GM18517 (cell line): ENCODE data around the gene RNF133.

Experiments
- ATAC-seq: cut with Tn5 transposase; IDR thresholded peaks from one replicate; pipeline ENCODE4 v1.9.1; 2021; ENCODE audit warnings: mild to moderate bottlenecking, moderate library complexity; ENCODE audit not compliant: unreplicated experiment

RNF133 gene

DNA sequence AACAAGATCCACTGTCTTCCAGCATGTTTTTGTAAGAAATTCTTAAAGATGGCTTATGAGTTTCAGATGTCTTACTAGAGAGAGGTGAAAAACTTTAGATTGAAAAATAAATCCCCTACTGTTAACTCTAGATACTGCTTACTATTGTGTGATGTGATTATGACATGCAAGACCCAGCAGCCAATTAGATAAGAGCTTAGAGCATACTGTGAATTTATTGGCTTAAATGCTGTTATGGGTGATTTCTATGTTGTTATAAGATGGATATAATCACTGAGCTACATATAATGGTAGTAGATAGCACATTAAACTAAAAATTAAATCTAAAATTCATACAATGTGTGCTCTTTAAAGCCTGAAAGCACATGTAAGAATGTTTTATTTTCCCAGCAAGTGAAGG lies at the start of gene RNF133:
Gene RNF133, minus strand, starts transcription at position 101 of the 400 bp plus-strand sequence. CDS start 199 bp downstream, outside the sequence.
- no peak for ATAC-seq

GRCh38 chr7:122748195-122748594 lies 49.3 kb upstream of the RNF133 start:
- no peak for ATAC-seq

- ATAC-seq, result no peak
Measured at GRCh38 chr7:122746948-122747347, 48.0 kb upstream of the RNF133 start.

- ATAC-seq, result no peak
Measured at GRCh38 chr7:122743211-122743610, 44.3 kb upstream of the RNF133 start.

- no peak for ATAC-seq
Measured at GRCh38 chr7:122738947-122739346, 40.0 kb upstream of the RNF133 start.

DNA sequence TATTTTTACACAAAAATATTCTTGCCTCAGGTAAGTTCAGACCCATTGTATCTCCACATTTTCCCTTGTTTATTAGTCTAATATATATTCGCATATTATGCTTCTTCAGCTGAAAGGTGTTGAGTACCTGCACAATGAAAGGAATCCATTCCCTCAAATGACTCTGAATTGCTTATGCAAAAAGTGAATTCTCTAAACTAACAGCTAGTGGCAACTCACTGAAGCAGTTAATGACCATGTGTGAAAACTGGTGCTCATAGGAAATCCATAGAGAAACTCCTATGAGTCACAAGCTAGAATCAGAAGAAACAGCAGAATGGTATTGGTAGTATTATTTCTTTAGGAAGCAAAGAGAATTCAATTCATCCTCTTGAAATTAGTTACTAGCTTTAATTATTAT lies 37.3 kb upstream of the RNF133 start:
- no peak for ATAC-seq

GRCh38 chr7:122727759-122728158 lies 28.8 kb upstream of the RNF133 start:
- no peak for ATAC-seq

DNA sequence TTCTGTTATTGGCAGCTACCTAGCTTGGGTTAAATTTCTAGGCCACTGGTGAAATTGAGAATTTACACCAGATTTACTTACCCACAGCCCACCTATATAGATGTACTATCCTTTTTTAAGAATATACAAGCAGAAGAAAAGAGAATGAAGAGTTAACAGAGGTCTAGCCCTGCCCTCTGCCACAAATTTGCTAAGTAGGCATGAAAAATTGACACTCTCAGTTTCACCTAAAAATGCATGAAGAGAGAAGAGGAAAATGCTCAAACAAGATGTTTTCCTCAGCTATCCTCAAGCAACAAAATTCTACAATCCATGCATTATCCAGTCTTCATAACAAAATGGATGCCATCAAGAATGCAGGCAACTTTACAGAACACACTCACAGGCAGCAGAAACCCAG lies 28.4 kb upstream of the RNF133 start:
- ATAC-seq, result no peak

- ATAC-seq, result no peak
Measured at GRCh38 chr7:122726881-122727280, 28.0 kb upstream of the RNF133 start.

GRCh38 chr7:122724366-122724765 lies 25.4 kb upstream of the RNF133 start:
- no peak for ATAC-seq

DNA sequence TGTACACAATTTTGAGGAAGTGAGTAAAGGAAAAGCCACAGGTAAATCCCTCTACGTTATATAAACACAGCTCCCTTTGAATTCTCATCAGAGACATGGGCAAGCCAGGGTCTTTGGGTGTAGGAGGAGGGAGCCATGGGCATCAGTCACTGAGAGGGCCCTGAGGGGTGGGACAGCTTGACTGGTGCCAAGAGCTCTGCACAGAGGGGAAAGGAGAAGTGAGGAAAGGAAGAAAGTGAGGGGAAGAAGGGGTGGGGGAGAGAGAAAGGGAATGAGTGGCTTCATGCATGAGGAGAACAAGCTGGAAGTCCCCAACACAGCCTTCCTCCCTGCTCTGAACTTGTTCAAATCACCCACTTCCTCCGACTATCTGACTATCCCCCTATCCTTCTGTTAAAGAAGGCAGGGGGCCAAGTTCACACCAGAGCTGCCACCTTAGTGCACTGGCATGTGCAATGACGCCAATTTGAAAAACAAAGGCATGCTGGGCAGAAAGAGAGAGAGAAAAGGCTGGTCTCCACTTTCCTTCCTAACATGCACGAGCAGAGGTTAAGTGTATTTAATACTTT lies 20.2 kb upstream of the RNF133 start:
- no peak for ATAC-seq

GRCh38 chr7:122717356-122718089 lies 18.6 kb upstream of the RNF133 start:
- no peak for ATAC-seq

GRCh38 chr7:122715183-122715582 lies 16.3 kb upstream of the RNF133 start:
- ATAC-seq, result no peak

GRCh38 chr7:122710916-122711315 lies 12.0 kb upstream of the RNF133 start:
- ATAC-seq, result no peak

DNA sequence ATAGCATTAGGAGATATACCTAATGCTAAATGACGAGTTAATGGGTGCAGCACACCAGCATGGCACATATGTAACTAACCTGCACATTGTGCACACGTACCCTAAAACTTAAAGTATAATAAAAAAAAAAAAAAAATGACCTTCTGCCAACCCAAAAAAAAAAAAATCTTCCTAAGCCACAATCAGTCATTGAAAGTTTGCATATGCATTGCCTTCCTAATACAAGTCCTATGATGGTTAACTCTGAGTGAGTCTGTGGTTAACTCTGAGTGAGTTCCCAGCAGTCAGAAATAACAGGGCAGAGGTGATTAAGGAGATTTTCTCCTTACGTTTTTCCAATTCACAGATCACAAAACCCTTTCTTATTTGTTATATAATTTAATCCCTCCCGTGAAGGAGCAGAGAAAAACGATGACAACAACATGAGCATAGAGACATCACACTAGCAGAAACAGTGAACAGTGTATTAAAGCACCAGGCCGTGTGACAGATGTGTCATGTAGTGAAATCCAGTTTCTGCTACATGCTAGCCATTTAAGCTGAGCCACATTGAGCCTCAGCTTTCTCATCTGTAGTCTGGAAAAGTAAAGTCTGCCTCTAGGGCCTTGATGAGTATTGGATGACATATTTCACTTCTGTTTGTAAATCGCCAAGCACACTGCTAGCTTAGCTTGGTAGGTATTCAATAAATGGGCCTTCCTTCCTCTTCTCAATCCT lies 11.2 kb upstream of the RNF133 start:
- no peak for ATAC-seq

DNA sequence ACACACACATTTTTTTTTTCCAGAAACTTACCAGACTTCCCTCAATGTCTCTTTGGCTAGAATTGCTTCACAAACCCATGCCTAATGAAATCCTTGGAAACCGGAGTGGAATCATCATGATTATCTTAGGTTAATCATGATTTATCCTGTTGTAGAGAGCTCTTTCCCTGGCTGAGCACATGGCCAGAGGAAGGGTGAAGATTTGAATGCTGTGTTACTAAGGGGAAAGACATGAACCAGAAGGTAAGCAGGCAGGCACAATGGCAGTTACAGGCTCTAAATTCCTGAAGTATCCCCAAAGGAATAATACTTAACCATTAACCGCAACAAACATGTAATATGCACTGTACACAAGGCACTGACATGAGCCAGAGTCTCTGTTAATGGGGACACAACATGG lies 7.9 kb upstream of the RNF133 start:
- ATAC-seq, result no peak

DNA sequence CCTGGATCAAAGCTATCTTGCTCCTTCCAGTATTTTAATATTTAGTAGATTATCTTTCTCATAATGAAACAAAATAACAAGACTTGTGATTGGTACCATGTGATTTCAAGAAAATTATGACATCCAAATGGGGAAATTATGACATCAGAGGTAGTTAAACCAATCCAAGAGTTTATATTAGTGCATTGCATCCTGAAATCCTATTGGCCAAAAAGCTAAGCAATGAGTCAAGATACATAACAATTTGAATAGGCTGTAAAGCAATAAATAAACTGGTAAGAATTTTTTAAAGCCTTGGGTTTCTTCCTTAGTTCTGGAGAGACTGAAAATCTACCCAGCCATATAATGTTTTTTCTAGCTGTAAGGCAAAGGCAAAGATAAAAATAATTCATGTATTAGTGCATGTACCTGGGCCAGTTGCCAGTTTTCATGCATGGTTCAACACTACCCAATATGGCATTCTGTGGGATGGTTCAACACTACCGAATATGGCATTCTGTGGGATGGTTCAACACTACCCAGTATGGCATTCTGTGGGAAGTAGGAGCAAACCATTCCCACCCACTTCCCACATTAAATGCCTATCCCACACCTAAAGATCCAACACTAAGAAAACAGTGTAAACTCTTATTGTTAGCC lies 4.1 kb upstream of the RNF133 start, which contains the start of gene RNF148:
Gene RNF148, minus strand, starts transcription at position 51 of the 639 bp plus-strand sequence. CDS start 172 bp downstream, outside the sequence.
- ATAC-seq, result no peak

- ATAC-seq, result no peak
Measured at GRCh38 chr7:122695816-122696215, 3.1 kb downstream of the RNF133 start.

DNA sequence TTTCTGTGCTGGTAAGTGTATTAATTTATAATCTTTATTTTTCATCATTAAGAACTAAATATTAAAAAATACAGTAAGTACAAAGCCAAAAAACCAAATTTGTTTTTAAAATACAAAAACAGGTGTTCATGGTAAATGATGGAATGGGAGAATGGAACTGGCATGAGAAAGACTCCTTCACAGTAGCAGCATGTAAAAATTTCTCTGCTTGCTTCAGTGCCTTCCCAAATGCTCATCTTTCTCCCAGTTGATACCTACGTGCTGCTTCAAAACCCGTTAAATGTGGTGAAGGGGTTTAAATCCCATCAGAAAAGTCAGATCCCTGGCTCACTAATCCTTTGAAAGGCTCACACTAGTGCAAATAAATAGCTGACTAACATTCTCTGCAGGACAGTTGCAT lies 4.2 kb downstream of the RNF133 start:
- ATAC-seq, result no peak

DNA sequence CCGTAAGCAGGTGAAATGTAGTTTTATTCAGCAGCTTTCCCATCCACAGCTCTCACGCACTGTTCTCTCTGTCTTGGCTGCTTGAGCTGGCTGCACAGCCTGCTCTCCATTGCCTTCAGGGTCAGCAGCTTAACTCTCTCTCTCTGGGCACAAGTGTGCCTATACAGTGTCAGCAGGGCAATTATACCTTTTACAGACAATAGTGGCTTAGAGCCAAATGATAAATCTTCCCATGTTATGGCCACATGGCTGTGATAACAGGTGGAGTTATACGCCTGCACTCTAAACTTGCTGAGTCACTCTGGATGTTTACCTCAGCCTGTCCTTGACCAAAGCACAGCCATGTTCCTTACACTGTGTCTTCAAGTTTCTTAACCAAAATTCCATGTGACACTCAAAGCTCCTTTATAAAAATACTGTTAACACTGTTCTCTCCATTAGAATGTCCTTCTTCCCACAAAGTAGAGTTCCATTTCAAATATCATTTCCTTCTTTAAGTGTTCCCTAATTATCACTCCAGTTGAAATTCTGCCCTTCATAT lies 6.1 kb downstream of the RNF133 start:
- ATAC-seq, result no peak

- no peak for ATAC-seq
Measured at GRCh38 chr7:122691569-122692235, 7.2 kb downstream of the RNF133 start.
